HG03103 (cell line): ENCODE data around the gene AFAP1L2.
"Not testable (repeated sequence)": the region's sequence is repeated elsewhere in the genome, so short reads cannot be mapped to it uniquely, and the experiment has no call there.

Experiments used
- ATAC-seq: cut with Tn5 transposase; IDR thresholded peaks from one replicate; pipeline ENCODE4 v1.9.1; 2021; ENCODE audit warnings: low read depth; ENCODE audit not compliant: unreplicated experiment

The AFAP1L2 gene

GRCh38 chr10:114343623-114344505, 60.4 kb downstream of the AFAP1L2 start:
- ATAC-seq, result no peak

DNA sequence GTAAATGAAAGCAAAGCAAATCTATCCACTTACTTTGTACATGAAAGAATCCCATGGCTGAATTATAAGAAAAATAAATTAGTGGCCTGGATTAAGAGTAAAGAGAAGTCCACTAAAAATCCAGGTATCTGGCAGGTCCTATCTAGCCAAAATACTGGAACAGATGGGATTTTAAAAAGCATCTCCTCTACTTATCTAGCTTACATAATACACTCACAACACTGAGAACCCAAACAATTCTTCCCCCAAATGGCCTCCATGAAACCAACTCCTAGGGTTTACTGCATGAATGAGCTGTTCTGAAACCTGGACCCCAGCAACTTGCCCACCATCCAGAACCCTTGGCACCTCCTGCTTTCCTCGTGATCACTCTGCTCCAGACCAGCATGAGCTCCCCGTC, 61.3 kb downstream of the AFAP1L2 start:
- ATAC-seq, result no peak

- ATAC-seq, result no peak
Observed at GRCh38 chr10:114340816-114341215, 63.5 kb downstream of the AFAP1L2 start.

DNA sequence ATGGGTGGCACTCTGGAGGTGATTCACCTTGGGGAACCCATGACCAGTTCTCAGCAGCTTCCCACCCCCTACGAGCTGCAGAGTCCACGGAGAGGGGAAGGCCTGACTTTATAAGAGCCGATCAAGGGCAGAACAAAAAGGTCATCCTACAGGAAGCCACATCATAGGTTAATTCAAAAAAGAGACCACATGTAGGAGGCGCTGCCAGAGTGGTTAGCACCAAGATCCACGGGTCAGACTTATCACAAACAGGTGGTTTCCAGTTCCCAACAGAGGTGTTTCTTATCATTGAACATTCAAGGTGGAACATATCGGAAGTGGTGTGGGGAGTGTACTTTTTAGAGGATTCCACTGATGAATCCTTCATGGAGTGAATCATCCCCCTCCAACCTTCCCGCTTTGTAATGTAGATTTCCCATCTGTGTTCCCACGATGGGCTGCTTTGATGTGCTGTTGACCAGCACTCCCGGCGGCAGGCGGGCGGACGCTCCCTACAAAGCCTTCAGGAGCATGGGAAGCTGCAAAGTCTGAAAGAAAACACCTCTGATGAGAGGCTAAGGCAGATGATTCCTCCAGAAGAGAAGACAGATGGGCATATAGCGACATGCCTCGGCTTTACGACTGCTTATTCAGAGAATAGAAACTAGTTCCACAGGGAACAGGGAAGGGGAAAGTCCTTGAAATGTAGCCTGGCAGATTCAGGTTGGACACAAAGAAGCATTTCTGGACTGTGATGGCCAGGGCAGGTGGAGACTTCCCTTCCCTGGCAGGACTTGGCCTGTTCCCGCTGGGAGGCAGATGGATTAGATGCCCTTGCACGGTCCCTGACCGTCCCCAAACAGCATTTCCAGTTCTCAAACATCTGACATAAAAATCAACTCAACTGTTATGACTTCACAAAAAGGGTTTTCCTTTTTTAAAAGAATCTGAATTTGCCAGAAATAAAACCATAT, 66.5 kb downstream of the AFAP1L2 start:
- no peak for ATAC-seq

GRCh38 chr10:114336823-114337509, 67.3 kb downstream of the AFAP1L2 start:
- ATAC-seq, result no peak

- no peak for ATAC-seq
Observed at GRCh38 chr10:114335614-114336013, 68.7 kb downstream of the AFAP1L2 start.

GRCh38 chr10:114334301-114334700, 70.0 kb downstream of the AFAP1L2 start:
- no peak for ATAC-seq

DNA sequence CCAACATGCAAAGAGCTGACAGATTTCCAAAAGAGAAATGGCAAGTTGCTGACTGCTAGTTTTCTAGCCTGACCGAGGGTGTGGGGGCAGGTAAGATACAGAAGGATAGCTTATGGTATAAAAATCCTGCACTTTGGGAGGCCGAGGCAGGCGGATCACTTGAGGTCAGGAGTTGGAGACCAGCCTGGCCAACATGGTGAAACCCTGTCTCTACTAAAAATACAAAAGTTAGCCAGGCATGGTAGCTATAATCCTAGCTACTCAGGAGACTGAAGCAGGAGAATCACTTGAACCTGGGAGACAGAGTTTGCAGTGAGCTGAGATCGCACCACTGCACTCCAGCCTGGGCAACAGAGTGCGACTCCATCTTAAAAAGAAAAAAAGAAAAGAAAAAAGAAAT, 70.9 kb downstream of the AFAP1L2 start:
- ATAC-seq, result not testable (repeated sequence)

DNA sequence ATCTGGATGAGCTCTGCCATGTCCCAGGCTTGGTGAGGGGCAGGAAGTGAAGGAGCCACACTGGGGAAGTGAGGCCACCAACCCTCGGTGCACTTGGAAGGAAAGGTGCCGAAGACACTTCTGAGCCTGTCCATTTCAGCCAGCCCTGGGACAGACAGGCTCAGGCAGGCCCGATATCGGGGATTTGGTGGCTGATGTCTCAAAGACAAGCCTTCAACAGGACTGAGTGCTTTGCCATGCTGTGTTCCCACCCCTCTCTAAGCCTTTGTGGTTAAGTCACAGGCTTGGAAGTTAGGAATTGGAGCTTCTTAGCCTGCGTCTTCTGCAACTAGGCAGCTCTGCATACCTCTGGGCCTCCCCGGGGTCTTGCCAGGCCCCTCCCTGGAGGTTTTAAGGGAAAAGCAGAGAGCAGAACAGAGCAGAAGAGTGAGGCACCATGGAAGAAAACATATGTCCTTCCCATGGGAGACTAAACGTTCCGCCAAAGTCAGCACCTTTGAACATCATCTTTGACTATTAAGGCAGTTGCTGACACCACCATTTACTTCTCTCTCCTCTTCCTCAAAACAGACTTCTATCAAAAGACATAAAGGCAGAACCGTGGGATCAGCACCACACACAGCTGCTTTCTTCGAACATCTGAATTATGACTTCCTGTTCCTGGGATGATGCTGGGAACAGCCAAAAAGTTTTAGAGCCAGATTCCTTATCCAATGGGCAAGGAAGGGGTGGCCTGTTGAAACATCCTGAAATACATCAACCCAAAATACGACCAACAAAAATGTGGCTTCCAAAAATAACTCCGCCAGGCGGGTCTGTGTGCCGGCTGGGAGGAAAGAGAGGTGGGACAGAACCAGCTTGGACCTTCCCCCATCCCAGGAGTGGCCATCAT, 71.8 kb downstream of the AFAP1L2 start:
- no peak for ATAC-seq

- ATAC-seq, result no peak
Observed at GRCh38 chr10:114329634-114330365, 74.5 kb downstream of the AFAP1L2 start.

DNA sequence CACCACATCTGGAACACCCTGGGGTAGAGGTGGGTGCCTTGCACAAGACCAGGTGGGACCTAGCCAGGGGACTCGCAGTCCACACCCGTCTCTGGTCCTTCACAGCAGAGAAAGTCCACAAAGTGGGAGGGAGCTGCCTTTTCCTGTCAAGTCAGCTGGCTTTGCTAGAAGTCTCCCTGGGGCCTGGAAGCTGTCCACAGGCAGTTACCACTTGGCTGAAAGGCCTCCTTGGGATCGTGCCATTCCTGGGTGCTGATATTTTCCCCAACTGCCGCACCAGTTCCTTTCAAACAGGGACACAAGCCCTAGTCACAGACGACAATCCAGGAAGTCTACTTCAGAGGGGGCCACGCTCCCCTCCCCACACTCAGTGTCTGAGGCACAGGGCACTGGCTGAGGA, 75.4 kb downstream of the AFAP1L2 start:
- no peak for ATAC-seq

- ATAC-seq, result no peak
Observed at GRCh38 chr10:114328441-114328812, 75.9 kb downstream of the AFAP1L2 start.

DNA sequence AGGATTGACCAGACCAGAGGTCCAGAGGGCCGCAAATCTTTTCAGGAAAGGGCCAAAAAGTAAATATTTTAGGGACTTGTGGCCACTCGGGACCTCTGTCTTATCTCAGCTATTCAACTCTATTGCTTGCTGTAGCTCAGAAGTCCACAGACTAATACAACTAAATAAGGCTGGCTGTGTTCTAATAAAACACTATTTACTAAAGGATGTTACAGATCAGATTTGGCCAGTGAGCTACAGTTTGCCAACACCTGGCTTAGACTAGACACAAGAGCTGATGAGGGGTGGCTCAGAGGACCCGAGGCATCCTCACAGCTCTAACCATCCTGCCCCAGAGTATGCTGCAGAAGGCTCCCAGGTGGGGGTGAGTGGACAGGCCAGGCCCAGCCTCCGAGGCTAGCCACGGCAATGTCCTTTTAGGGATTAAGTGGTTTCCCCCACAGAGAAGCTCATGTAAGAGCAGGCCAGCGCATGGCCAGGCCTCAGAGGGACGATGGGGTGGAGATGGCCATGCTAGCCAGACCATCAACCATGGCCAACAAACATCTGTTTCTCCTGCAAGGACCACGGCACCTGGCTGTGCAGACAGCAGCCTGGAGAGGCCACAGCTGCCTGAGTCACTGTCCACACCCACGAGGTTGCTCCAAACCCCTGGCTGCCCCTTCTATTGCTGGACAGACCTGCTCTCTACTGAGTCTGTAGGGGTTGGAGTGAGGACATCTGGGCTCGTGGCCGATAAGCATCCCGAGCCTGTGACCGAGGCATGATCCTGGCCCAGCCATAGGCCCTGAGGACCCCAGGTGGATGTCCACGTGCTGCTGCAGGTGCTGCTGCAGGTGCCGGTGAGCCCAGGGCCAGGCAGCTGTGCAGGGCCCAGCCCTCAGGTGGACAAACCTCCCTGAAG, 76.5 kb downstream of the AFAP1L2 start:
- ATAC-seq, result no peak

GRCh38 chr10:114326795-114327194, 77.5 kb downstream of the AFAP1L2 start:
- ATAC-seq, result no peak

DNA sequence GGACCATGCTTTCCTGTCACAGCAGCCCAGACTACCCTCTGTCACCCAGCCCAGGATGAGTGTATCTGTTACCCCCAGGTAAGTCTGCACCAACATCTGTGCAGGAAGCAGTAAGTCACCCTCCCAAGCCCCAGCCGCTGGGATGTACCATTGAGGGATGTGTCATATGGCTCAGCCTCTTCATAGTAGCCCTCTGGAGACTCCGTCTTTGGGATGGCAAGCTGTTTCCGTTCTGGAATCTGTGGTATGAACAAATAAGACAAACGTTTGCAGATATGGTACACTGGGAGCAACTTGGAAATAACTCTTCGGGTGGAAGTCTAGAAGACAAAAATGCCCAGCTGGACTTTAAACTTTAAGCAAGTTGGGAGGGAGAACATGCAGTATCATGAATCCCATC, 81.3 kb downstream of the AFAP1L2 start:
- no peak for ATAC-seq

GRCh38 chr10:114322344-114322743, 82.0 kb downstream of the AFAP1L2 start:
- no peak for ATAC-seq

DNA sequence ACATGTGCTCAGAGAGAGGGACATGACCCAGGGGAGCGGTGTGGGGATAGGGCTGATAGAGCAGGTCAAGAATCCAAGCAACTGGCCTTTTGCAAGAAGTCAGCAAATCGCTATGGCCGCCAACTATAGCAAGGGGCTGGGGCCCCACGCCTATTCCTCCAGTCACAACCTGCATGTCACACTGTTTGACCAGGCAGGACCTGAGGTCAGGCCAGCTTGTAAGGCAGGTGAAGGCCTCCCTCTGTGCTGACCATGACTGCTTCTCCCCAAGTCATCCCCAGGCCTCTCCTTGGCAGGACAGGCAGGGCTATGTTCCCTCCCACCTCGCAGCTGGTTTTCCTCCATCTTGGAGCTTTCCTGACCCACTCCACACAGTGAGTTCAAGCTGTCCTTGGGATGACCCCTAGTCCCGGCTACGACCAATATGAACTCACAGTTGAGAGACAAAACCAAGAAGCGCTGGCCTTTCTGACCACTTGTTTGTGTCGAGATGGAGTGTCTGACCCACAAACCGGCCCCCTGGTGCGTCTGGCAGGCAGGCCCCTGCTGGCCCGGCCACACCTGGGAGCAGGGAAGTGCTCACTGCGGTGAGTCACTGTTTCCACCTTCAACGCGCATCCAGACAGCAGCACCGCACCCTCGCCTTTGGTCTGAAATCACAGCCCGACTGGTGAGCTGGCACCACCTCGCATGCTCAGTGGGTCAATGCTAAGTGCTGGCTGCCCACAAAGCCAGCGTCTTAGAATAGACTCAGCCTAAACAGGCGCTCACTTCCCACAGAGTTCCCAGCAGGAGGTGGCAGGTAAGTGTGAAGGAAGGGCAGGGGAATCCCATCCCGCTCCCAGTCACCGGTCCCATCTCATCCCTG, 83.8 kb downstream of the AFAP1L2 start:
- ATAC-seq, result no peak
